NCI-H226 (cell line): Measurements from ENCODE around the gene SORCS3.

ENCODE experiments used
- DNase-seq: peaks from one replicate; pipeline ENCODE4 v3.0.0-alpha.2; 2015

The SORCS3 gene

GRCh38 chr10:105026566-105026965 is 385.5 kb downstream of the SORCS3 start:
- no peak for DNase-seq

DNA sequence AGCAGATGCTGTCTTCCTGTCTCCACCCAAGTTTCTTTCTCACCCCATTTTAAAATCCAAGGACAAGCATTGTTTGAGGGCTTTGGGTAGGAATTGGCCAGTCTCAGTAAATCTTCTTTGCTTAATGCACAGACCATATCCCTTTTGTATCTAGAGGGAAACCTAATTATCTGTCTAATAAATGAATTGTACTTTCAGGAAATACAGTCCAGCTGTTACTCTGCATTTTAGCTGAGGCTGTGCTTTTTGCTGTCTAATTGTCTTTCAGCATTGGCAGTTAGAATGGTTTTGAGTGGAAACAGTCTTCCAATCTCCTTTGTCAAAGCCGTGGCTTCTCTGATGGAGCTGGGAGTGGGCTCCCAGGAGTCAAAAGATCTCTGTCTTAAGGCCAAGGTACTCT is 388.2 kb downstream of the SORCS3 start:
- DNase-seq, result no peak

DNA sequence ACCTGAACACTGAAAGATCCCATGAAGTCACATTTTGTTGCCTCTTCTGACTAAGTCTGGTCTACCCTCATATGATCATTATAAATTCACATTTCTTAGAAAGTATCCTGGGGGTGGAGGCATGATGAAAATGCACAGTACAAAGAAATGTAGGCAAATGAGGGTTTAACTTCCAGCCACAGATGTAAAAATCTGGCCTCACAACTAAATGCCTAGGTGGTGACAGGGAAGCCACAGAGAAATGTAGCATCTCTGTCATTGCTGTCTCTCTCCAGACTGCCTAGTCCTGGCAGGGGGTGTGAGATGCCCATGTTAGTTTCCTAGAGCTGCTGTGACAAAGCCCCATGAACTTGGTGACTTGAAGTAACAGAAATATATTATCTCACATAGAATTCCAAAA is 395.9 kb downstream of the SORCS3 start:
- DNase-seq, result no peak

- DNase-seq, result no peak
Observed at GRCh38 chr10:105041956-105042355, 400.9 kb downstream of the SORCS3 start.

GRCh38 chr10:105042906-105043552 is 401.9 kb downstream of the SORCS3 start:
- no peak for DNase-seq

- DNase-seq, result no peak
Observed at GRCh38 chr10:105044902-105045301, 403.8 kb downstream of the SORCS3 start.

DNA sequence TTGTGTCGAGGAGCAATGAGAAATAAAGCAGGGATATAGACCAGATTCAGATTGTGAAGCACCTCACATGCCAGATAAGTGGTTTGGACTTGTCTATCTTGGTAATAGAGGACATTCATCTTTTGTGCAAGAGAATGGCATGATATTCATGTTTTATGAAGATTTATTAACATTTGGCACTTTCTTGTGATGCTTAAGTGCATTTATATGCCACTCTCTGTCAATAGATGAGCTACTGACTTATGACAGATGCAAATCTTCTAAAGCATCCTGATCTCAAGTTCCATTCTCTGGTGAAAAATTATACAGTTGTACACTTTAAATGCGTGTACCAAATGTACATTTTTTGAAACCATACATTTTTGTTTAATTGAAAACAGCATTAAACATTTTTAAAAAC is 415.3 kb downstream of the SORCS3 start:
- DNase-seq, result no peak

DNA sequence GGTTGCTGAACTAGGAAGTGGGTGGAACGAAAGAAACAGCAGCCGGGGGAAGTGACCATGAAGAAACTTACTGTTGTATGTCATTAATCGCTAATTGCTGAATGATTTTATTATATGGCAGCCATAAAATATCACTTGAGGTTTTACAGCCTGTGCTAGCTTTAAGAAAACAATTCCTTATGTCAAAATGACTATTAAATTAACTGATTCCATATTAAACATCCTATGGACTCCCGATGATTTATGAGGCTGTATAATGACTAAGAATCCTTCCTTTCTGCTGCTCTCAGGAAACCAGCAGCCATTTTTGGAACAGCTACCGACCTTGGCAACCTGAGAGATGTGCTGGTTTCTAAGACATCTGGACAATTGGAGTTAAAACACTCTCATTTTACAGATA is 421.9 kb downstream of the SORCS3 start:
- DNase-seq, result no peak

GRCh38 chr10:105063796-105064195 is 422.7 kb downstream of the SORCS3 start:
- DNase-seq, result no peak

GRCh38 chr10:105068497-105068896 is 427.4 kb downstream of the SORCS3 start:
- no peak for DNase-seq

- no peak for DNase-seq
Observed at GRCh38 chr10:105070249-105070648, 429.2 kb downstream of the SORCS3 start.

DNA sequence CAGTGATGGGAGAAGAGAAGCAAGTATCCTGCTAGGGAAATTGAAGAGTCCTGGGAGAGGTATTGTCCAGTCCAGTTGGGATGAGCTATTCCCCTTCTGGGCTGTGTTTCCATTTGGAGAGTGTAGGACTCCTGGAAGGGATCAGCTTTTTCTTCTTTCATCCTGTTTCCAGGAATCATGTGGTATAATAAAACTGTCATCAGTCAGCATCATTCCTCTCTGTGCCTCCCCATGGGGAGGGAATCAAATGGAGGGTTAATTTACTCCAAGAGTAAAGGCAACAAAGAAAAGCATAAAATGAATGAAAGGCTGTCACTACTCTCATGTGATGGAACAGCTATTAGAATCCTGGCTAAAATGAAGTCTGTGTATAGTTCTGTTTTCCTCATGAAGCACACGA is 429.9 kb downstream of the SORCS3 start:
- DNase-seq, result no peak

GRCh38 chr10:105071980-105072379 is 430.9 kb downstream of the SORCS3 start:
- no peak for DNase-seq

DNA sequence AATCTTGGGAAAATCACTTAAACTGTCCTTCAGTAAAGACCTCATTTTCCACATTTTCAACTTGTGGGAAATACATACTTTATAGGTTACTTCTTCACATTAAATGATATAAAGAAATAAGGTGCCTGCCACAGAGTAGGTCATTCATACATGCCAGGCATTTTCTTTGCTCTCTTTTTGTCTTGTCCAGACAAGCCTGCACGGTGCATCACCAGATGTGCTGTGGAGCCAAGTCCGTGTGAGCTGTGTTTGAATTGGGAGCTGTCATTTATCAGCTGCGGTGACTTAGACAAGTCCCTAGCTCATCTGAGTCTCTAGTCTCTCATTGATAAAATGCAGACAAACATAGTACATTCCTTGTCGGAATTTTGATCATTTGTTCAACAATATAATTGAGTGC is 432.9 kb downstream of the SORCS3 start:
- no peak for DNase-seq

GRCh38 chr10:105075031-105075430 is 433.9 kb downstream of the SORCS3 start:
- no peak for DNase-seq

GRCh38 chr10:105085980-105086379 is 444.9 kb downstream of the SORCS3 start:
- DNase-seq, result no peak

DNA sequence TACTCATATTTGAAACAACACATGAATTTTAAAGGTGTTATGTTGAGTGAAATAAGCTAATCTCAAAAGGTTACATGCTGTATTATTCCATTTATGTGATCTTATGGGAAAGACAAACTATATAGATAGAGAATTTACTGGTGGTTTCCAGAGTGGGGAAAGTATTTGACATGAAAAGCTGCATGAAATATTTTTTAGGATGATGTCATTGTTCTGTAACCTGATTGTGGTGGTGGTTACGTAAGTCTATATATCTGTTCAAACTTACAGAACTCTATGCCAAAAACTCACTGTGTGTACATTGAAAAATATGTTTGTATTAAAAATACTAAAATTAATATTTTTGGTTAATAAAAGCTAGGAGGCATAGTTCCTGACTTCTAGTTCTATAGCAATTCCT is 453.0 kb downstream of the SORCS3 start:
- no peak for DNase-seq

DNA sequence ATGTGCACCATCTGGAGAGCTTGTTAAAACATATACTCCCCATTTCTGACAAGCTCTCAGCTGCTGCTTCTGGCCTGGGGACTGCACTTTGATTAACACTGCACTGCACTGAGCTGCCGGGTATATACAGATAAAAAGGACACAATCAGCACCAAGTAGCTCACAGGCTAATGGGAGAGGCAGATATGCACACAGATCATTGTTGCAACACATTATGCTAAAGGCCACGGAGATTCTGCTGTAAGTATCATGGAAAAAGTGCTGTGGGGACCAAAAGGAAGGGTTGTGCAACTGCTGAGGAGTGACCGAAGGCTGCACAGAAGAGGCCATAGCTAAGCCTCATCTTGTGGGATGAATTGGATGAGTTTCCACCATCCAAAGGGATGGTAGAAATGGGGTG is 455.2 kb downstream of the SORCS3 start:
- no peak for DNase-seq

GRCh38 chr10:105102977-105103376 is 461.9 kb downstream of the SORCS3 start:
- no peak for DNase-seq

DNA sequence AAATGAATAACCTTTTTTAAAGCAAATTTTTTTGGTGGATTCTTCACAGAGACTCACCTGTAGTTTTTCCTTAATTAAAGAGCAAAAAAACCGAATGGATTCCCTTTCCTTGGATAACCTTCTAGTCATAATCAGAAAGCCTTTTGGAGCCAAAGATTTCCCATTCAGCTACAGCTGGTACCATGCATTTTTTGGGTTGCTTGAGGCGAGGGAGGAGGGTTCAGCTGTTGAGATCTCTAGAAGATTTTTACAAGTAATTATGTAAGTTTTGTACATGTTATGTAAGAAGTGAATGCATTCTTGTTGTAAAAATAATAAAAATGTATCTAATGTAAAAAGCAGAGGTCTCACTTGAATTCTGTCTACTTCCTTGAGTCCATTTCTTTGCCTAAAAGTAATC is 463.2 kb downstream of the SORCS3 start:
- no peak for DNase-seq

GRCh38 chr10:105109164-105109563 is 468.1 kb downstream of the SORCS3 start:
- DNase-seq, result no peak

DNA sequence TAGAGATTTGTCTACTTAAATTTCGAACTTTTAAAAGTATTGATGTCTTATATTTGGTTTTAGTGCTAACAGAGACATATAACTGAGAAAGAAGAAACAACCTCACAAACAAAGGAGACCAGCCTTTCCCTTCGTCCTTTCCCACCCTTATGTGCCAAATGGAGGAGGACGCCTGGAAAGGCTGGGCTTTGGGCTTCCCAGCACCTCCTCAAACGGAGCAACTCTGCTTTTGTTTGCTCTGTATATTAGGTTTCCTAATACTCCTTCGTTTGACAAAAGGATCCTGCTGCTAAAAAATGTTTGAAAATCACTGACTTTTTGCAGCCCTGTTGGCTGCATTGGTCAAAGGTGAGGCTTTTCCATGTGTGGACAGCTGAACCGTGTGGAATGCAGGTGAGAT is 471.8 kb downstream of the SORCS3 start:
- DNase-seq, result no peak

DNA sequence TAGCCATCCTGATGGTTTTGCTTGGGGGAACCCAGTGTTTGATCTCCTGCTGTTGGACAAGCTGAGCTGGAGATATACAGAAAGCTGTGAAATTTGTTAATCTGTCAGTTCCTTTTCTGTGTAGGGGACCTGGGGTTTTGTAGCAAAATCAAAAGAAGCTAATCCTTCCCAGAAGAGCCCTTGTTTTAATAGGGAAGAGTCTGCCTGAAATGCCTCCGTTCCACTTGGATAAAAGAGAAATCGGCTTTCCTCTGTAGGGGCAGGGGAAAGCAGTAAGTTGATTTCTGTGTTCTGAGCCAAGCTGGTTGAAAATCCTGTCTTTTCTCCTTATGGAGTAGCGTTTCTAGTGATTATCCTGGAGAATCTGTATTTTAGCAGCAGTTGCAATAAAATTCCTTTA is 472.6 kb downstream of the SORCS3 start:
- no peak for DNase-seq

DNA sequence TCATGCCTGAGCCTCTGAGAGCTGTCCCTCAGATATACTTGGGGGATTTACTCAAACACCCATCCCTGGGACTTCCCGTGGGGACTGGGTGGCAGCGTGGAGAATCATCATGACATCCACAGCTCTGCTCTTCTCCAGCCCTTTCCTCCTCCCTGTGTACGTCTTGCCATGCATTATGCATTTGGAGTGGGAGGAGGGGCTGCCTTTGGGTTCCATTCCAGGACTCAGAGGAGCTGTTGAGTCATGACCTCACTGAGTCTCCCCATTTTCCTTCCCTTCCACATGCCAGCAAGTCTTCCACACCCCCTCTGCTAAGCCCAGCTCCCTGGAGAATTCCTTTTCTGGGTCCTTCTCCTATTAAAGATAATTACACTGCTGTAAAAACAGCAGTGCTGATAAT is 480.7 kb downstream of the SORCS3 start:
- no peak for DNase-seq

DNA sequence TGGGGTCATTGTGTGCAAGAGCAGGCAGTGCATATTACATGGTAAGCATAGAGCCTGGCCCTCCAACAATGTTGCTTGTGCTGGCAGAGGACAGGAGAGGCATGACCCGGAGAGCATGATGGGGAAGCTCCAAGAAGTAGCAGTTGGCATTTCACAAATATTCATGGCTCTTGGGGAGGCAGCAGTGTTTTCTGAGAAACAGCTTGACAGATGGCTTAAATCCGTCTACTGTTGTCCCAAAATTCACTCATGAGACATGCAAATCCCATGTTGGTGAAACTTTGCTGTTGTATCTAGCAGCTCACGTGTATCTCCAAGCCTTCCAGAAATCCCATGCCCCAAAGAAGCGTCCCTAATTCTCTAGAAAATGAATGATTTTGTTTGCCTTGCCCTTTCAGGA is 487.0 kb downstream of the SORCS3 start:
- no peak for DNase-seq

- DNase-seq, result no peak
Observed at GRCh38 chr10:105138358-105138757, 497.3 kb downstream of the SORCS3 start.
